ENCODE data around the gene ACKR3. TPM values are rescaled to one million over a fixed set of nuclear protein-coding genes. Genes with fewer than 3 reads are reported as not detected.

Gene ACKR3
- total RNA-seq, 1 donor from 2014 or later: 9.1 TPM

DNA sequence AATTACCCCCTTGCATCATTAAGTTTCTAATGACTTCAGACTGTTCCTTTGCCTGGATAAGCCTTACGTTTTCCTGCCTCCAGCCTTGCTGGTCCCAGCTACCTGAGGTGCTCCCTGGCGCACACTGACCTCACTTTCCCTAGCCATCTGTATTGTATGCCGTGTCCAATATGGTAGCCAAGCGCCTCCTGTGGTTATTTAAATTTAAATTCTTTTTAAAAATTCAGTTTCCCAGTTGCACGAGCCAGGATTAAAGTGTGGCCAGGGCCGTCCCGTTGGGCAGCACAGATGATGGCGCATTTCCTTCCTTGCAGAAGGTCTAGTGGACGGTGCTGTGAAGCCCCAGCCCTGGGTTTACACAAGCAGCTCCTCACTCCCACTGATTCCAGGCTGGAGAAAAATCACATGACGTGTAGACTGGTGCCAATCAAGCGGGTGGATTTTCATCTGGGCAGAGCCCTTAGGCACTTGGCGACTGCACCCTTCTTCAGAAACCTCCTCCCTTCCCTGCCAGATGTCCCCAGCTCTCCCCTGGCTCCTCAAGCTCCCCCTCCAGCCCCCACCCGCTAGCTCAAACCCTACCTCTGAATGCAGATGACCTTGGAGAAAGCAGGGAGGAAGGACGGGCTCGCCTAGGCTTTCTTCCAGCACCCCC, 33.9 kb downstream of the ACKR3 start:
- Histone ChIP-seq H3K4me3 (no peak overlapping the region), H3K27ac (no peak overlapping the region), H3K36me3 (no peaks in the 10 kb centered on the region), H3K27me3 (no peaks in the 10 kb centered on the region), H3K9me3 (no peaks in the 10 kb centered on the region), H3K4me1 (no peaks in the 10 kb centered on the region)
- ATAC-seq: no peak
- peak; percentile 33 for DNase-seq
- intact Hi-C loops (cut with DNase I): no loop called here
- TF ChIP-seq, protein P1, sequence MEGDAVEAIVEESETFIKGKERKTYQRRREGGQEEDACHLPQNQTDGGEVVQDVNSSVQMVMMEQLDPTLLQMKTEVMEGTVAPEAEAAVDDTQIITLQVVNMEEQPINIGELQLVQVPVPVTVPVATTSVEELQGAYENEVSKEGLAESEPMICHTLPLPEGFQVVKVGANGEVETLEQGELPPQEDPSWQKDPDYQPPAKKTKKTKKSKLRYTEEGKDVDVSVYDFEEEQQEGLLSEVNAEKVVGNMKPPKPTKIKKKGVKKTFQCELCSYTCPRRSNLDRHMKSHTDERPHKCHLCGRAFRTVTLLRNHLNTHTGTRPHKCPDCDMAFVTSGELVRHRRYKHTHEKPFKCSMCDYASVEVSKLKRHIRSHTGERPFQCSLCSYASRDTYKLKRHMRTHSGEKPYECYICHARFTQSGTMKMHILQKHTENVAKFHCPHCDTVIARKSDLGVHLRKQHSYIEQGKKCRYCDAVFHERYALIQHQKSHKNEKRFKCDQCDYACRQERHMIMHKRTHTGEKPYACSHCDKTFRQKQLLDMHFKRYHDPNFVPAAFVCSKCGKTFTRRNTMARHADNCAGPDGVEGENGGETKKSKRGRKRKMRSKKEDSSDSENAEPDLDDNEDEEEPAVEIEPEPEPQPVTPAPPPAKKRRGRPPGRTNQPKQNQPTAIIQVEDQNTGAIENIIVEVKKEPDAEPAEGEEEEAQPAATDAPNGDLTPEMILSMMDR (IDR thresholded peaks at IDR 0.05): no peak

DNA sequence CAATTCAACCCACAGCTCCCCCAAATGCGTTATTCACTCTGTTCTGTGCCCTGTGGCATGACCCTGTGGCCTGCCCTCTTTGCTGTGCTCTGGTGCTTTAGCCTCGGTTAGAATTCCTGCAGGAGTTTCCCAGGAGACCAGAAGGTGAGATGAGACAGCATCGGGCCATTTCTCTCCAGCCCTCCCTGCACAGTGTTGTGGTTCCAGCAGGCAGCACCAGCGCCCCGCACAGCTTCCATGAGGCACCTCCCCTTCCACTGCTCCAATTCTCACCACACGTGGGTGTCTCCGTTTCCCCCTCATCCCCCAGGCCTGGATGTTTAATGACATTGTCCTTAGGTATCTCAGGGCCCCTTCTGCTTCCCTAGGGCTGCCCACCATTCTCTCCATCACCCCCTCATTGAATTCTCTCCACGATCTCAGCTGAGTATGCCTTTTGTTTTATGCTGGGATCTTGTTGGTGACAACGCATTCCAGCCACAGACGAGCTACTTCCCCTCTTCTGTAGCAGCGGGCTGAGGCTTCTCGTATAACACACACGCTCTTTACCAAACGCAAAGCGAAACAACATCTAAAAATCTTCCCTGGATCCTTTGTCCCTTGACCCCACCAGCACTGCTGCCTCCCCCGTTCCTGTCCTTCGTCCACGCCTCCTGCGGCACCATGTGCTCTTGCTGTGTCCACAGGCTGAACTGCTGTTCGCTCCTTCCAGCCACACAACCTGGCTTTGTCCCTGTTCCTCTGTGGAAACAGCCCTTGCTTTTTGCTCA, 35.1 kb downstream of the ACKR3 start:
- Histone ChIP-seq H3K27ac (no peak overlapping the region), H3K4me3 (no peak overlapping the region), H3K9me3 (no peaks in the 10 kb centered on the region), H3K27me3 (no peaks in the 10 kb centered on the region), H3K4me1 (no peaks in the 10 kb centered on the region), H3K36me3 (no peaks in the 10 kb centered on the region)
- DNase-seq (peak; percentile 42), ATAC-seq (peak; percentile 47)
- TF ChIP-seq, protein P1 (IDR thresholded peaks at IDR 0.05): no peak
- intact Hi-C loops (cut with DNase I): no loop called here

DNA sequence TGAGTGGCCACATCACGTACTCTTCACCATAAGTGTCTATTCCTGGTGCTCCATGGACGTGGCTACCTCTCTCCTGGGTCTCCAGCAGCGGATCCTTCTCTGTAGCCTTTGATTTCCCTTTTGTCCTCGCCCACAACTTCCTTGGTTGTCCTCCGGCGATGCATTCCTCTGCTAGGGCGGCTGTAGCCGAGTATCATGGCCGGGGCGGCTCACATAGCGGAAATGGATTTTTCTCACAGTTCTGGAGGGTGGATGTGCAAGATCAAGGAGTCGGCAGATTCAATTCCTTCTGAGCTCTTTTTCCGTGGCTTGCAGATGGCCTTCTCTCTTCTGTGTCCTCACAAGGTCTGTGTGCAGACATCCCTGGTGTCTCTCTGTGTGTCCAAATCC, 35.7 kb downstream of the ACKR3 start:
- Histone ChIP-seq H3K27me3 (no peaks in the 10 kb centered on the region), H3K27ac (no peak overlapping the region), H3K4me1 (no peaks in the 10 kb centered on the region), H3K4me3 (no peak overlapping the region), H3K36me3 (no peaks in the 10 kb centered on the region), H3K9me3 (no peaks in the 10 kb centered on the region)
- peak; percentile 47 for ATAC-seq
- intact Hi-C loops (cut with DNase I): no loop called here
- TF ChIP-seq, protein P1 (IDR thresholded peaks at IDR 0.05): no peak
- DNase-seq: peak; percentile 58

DNA sequence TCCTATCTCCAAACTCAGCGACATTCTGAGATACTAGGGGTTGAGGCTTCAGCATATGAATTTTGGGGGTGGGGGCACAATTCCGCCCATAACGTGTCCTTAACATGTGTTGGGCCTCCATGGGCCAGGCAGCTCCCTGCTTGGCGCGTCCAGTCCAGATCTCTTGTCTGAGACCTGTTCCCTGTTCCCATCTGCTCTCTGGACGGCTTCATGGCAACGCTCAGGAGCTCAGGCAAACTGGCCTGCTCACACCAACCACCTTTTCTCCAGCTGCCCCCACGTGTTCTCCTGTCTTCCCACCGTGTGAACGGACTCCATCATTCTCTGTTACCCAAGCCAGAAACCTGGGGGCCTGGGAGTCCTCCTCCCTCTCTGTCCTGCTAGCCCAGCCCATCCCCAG, 36.4 kb downstream of the ACKR3 start:
- H3K27me3 ChIP-seq: no peaks in the 10 kb centered on the region
- ATAC-seq (no peak), DNase-seq (peak; percentile 52)
- intact Hi-C loops (cut with DNase I): no loop called here
- no peaks in the 10 kb centered on the region for H3K9me3 ChIP-seq
- no peak overlapping the region for H3K27ac ChIP-seq
- H3K4me3 ChIP-seq: no peak overlapping the region
- H3K4me1 ChIP-seq: no peaks in the 10 kb centered on the region
- no peaks in the 10 kb centered on the region for H3K36me3 ChIP-seq
- TF ChIP-seq, protein P1 (IDR thresholded peaks at IDR 0.05): no peak

DNA sequence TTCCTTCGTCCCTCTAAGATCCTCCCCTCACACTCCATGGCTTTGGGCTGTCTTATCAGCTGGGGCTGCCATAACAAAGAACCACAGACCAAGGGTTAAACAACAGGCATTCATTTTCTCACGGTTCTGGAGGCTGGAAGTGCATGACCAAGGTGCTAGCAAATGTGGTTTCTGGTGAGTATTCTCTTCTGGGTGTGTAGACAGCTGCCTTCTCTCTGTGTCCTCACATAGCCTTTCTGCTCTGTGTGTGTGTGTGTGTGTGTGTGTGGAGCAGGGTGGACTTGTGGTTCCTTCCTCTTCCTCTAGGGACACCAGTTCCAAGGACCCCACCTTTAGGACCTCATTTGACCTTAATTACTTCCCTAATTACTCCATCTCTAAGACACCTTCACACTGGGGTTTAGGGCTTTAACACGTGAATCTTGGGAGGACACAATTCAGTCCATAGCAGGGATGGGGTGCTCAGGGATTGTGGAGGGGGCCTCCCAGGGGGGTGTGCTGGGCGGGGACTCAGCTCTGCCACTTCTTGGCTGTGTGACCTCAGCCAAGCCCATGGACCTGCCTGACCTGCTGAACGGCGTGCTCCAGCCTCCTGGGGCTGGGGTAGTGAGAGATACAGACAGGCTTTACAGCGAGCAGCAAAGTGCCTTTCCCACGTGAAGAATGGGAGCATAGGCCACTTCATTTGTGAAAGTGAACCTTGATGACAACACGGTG, 38.0 kb downstream of the ACKR3 start:
- H3K4me3 ChIP-seq: no peak overlapping the region
- TF ChIP-seq, protein P1 (IDR thresholded peaks at IDR 0.05): no peak
- no peaks in the 10 kb centered on the region for H3K36me3 ChIP-seq
- ATAC-seq (peak; percentile 38), DNase-seq (peak; percentile 31)
- H3K4me1 ChIP-seq: no peaks in the 10 kb centered on the region
- H3K27me3 ChIP-seq: no peaks in the 10 kb centered on the region
- intact Hi-C loops (cut with DNase I): no loop called here
- H3K27ac ChIP-seq: no peak overlapping the region
- H3K9me3 ChIP-seq: no peaks in the 10 kb centered on the region
